ENCODE results near the gene USP3.
A peak's percentile ranks its signal among the peaks of the same experiment; 100 is the strongest.

- TF ChIP-seq CTCF (IDR thresholded peaks at IDR 0.05) = peak in 3 of 4 experiments; percentile 48 to 61 (median 51)
- TF ChIP-seq POLR2AphosphoS5 (IDR thresholded peaks at IDR 0.05) = peak; percentile 96
- TF ChIP-seq POLR2A (IDR thresholded peaks at IDR 0.05) = peak; percentile 81 to 87
Measured at GRCh38 chr15:63504247-63504978, at the start of gene USP3.

Measured in gastroesophageal sphincter (tissue), 3 donors.